Right atrium auricular region (tissue), 2 donors: Measurements from ENCODE around the gene SLC39A11. TPM values are rescaled to one million over a fixed set of nuclear protein-coding genes. Genes with fewer than 3 reads are reported as not detected.

Experiments
- DNase-seq: peaks from one replicate; pipeline ENCODE4 v3.0.0-alpha.2; 2019; ENCODE audit warnings: low spot score
- H3K27ac ChIP-seq, 2 donors: fragments of 200-600 bp; sonication (generic); 1 replicate in 1 of 2; 2 replicates in 1 of 2; pipeline ENCODE4 v1.5.1; 2016 to 2019
- H3K27me3 ChIP-seq, 2 donors: fragments of 200-600 bp; sonication (generic); one replicate each; pipeline versions ENCODE4 v1.5.1 to v1.6.0; 2017 to 2019
- H3K36me3 ChIP-seq: fragments of 200-600 bp; sonication (generic); one replicate; pipeline ENCODE4 v1.5.1; 2016
- H3K4me1 ChIP-seq, 2 donors: fragments of 200-600 bp; sonication (generic); one replicate each; pipeline versions ENCODE4 v1.5.1 to v1.6.0; 2017 to 2019
- H3K4me3 ChIP-seq, 2 donors: fragments of 200-600 bp; sonication (generic); 1 replicate in 1 of 2; 2 replicates in 1 of 2; pipeline ENCODE4 v1.5.1; 2017 to 2019; ENCODE audit warnings: mild to moderate bottlenecking in 1 of 2, moderate library complexity in 1 of 2
- H3K9me3 ChIP-seq, 2 donors: fragments of 200-600 bp; sonication (generic); one replicate each; pipeline ENCODE4 v1.5.1; 2019
- CTCF ChIP-seq, 2 donors: fragments of 200-600 bp; sonication (generic); IDR thresholded peaks; one replicate each; pipeline ENCODE4 v1.5.1; 2019; ENCODE audit warnings: antibody characterized with exemption in 2 of 2
- total RNA-seq, 2 donors: library from RNA; depleted of rRNA; stranded (reverse); fragments of >200 nt; gene quantifications; one replicate each; pipeline ENCODE4 v1.1.0, GENCODE V29; 2016

The SLC39A11 gene
- total RNA-seq, 2 donors from 2014 or later: 7.4 to 15.5 TPM

- TF ChIP-seq CTCF (IDR thresholded peaks at IDR 0.05): no peak
Measured at GRCh38 chr17:72970246-72970645, 122.2 kb downstream of the SLC39A11 start.

DNA sequence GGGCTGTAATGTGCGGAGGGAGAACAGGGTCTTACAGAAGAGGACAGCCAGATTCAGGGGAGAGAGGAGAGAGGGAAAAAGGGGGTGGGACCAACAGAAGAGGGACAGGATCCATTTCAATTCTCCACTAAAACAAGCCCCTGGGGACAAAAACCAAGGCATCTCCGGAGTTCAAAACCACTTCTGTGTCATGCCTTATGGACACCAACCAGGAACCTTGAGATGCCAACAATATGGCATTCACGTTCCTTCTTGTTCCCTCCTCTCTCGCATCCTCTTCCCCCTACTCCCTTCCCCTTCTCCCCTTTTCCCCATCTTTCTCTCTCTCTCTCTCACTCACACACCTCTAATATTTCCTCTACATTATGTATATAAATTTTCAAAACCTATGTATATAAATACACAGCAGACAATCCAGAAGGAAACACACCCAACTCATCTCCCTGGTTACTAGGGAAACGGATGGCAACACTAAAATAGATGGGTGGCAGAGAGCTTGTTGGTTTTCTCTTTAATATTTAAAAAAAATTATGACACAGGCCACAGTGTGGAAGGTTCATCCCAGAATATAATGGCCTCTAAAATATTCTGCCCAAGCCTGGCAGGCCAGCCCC lies 123.1 kb downstream of the SLC39A11 start:
- H3K4me1 ChIP-seq: peaks cover 0 to 11% of the 10 kb centered on the region in 2 donors
- no peak overlapping the region for H3K27ac ChIP-seq
- H3K27me3 ChIP-seq: no peaks in the 10 kb centered on the region
- DNase-seq: no peak
- no peak overlapping the region for H3K4me3 ChIP-seq
- H3K9me3 ChIP-seq: no peaks in the 10 kb centered on the region
- TF ChIP-seq CTCF (IDR thresholded peaks at IDR 0.05): no peak
- no peaks in the 10 kb centered on the region for H3K36me3 ChIP-seq

More at GRCh38 chr17:72970246-72970645, 122.2 kb downstream of the SLC39A11 start:
- Histone ChIP-seq H3K36me3 (no peaks in the 10 kb centered on the region), H3K27ac (no peak overlapping the region), H3K27me3 (no peaks in the 10 kb centered on the region), H3K4me3 (no peak overlapping the region), H3K4me1 (peaks cover 0 to 11% of the 10 kb centered on the region in 2 donors), H3K9me3 (no peaks in the 10 kb centered on the region)
- no peak for DNase-seq

DNA sequence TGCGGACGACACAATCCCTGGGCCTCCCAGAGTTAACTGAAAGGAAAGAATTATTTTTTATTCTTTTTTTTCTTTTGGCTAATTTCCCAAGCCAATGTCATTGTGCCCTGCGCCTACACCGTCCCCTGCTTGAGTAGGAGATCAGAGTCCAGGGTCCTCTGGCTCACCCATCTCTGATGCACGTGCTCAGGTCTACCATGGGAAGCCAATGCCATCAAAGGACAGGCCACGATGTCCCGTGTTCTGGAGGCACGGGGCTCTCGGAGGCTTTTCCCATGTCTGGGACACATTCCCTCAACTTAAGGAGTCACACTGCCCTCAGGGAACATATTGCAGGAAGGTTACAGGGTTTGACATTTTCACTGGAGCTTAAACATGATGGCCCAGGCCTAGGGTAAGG lies 123.7 kb downstream of the SLC39A11 start:
- H3K36me3 ChIP-seq: no peaks in the 10 kb centered on the region
- H3K4me1 ChIP-seq: peaks cover 0 to 11% of the 10 kb centered on the region in 2 donors
- H3K9me3 ChIP-seq: no peaks in the 10 kb centered on the region
- no peaks in the 10 kb centered on the region for H3K27me3 ChIP-seq
- H3K4me3 ChIP-seq: no peak overlapping the region
- no peak for TF ChIP-seq CTCF (IDR thresholded peaks at IDR 0.05)
- no peak for DNase-seq
- H3K27ac ChIP-seq: no peak overlapping the region

- no peaks in the 10 kb centered on the region for H3K9me3 ChIP-seq
- no peak overlapping the region for H3K27ac ChIP-seq
- no peak overlapping the region for H3K4me3 ChIP-seq
- no peaks in the 10 kb centered on the region for H3K27me3 ChIP-seq
- H3K4me1 ChIP-seq: peaks cover 0 to 11% of the 10 kb centered on the region in 2 donors
- no peak for DNase-seq
- no peak for TF ChIP-seq CTCF (IDR thresholded peaks at IDR 0.05)
- H3K36me3 ChIP-seq: no peaks in the 10 kb centered on the region
Measured at GRCh38 chr17:72967977-72968585, 124.4 kb downstream of the SLC39A11 start.

DNA sequence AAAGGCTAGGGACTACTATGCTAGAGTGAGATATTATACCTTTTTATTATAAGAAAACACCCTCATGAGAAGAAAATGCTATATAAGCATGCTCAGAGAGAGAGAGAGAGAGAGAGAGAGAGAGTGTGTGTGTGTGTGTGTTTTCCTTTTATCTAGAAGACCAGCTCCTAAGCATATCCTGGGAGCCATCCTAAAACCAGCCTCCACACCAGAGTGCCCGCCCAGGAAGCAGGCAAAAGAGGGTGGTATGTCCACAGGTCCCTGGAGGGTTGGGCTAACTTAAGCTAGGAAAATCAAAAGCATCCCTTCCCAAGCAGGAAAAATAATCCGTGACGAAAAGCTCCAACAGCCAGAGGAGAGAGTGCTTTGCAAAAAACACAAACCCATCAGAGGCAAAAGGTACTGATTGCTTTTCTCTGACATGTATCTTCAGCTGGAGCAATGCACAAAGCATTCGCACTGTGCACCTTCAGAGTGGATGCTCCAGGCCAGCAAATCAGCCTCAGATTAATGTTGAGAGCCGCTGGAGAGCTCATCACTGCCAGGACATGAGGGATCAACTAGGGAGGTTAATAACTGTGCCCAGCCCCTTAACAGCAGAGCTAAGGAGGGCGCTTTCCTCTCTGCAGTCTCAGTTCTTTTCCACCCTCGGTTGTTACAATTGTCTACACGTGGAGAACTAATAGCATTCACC lies 125.1 kb downstream of the SLC39A11 start:
- no peaks in the 10 kb centered on the region for H3K36me3 ChIP-seq
- H3K27ac ChIP-seq: no peak overlapping the region
- H3K9me3 ChIP-seq: no peaks in the 10 kb centered on the region
- peaks cover 0 to 11% of the 10 kb centered on the region in 2 donors for H3K4me1 ChIP-seq
- no peak for TF ChIP-seq CTCF (IDR thresholded peaks at IDR 0.05)
- no peak for DNase-seq
- H3K4me3 ChIP-seq: no peak overlapping the region
- no peaks in the 10 kb centered on the region for H3K27me3 ChIP-seq
